Measurements from ENCODE around the gene GATAD2A.

Gene GATAD2A

DNA sequence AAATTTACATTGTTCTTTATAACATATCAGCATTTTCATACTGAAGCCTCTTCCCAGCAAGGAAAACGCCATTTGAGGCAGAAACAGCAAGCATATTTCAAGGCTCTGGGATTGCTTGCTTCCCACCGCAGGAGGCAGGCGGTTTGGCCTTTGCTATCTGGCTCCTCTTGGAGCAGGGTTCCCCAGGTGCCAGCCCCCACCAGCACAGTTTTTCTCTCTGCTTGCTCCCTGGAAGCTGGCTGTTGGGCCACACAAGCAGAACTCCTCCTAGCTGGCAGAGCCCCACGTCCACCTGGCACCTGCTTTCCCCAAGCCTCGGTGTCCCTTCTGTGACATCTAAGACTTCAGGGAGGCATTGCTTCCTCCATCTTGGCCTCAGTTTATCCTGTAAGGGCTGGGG lies 16.7 kb downstream of the GATAD2A start:
- DNase-seq = no peak

- DNase-seq = no peak
Measured at GRCh38 chr19:19423322-19423721, 17.8 kb downstream of the GATAD2A start.

- no peak for DNase-seq
Measured at GRCh38 chr19:19425170-19425875, 19.8 kb downstream of the GATAD2A start.

DNA sequence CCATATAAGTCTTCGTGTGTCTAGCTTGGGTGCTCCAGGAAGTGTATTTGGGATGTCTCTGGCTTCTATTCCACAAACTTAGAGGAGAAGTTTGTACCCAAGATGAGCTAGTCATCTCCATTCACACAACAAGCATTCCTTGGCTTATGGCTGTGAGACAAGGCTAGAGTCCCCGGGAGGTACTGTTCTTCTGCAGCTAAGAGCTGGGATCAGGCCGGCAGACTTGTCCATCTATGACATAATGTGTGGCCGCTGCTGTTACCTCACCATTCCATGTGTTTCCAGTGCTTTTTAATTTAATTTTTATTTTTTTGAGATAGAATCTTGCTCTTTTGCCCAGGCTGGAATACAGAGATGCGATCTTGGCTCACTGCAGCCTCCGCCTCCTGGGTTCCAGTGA lies 20.7 kb downstream of the GATAD2A start:
- no peak for DNase-seq

GRCh38 chr19:19426799-19427198 lies 21.3 kb downstream of the GATAD2A start:
- no peak for DNase-seq

GRCh38 chr19:19427302-19427701 lies 21.8 kb downstream of the GATAD2A start:
- DNase-seq = no peak

GRCh38 chr19:19427944-19428343 lies 22.5 kb downstream of the GATAD2A start:
- DNase-seq = no peak

DNA sequence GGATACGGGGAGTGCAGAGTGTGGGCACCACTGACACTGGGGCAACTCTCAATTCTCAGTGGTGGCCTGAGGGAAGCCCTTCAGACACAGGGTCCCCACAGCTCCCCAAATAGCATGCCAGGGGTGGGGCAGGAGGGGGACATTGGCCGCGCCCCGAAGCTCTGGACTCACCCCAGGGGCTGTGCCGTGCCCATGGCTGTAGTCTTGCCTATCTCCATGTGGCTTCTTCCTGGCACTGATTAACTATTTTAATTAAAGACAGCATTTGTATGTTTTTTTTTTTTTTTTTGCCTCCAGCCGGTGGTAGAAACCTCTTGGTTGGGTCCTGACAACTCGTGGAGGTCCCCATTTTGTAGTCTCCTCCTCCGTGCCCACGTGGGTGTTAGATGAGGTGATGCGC lies 23.3 kb downstream of the GATAD2A start:
- DNase-seq = no peak

GRCh38 chr19:19429361-19429760 lies 23.9 kb downstream of the GATAD2A start:
- DNase-seq = no peak

DNA sequence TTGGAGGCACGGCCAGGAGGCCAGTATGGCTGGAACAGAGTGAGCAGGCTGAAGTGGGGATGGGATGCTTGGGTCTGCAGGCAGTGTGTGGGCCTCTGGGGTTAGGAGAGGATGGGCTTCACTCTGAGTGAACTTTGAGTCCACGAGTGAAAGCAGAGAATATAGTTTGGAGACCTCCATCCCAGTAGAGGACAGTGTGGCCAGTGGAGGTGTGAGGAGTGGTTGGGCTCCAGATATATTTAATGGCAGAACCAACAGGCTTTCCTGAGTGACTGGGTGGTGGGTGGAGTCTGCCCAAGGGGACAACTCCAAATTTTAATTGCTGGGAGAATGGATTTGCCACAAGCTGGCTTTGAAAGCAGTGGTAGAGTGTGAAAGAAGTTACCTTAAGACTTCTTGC lies 27.3 kb downstream of the GATAD2A start:
- DNase-seq = no peak

- DNase-seq = no peak
Measured at GRCh38 chr19:19433666-19434213, 28.3 kb downstream of the GATAD2A start.

DNA sequence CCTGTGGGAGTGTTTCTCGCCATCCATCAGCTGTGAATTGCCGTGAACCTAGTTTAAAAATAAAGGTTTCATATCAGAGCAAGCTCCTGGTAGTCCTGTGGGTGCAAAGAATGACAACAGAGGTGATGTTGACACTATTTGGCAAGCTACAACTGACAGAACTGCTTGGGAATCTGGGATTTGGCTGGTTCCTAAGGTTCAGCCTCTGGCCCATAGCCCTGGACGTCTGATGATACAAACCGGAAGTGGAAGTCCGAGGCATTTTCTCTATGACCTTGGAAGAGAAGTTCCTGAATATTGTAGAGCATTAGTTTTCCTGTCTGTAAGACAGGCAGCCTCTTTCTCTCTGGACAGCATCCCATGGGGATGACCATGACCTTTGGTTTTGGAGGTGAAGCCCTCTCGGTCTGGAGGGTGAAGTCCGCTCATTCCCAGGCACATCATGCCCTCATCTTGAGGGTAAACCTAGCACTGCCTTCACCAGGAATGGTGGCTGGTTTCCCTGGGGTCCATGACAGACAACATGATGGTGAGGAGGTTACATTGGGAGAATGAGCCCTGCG lies 29.1 kb downstream of the GATAD2A start:
- no peak for DNase-seq

GRCh38 chr19:19436137-19436691 lies 30.7 kb downstream of the GATAD2A start:
- no peak for DNase-seq

GRCh38 chr19:19438366-19439175 lies 33.1 kb downstream of the GATAD2A start:
- DNase-seq = no peak

GRCh38 chr19:19439176-19439482 lies 33.7 kb downstream of the GATAD2A start:
- no peak for DNase-seq

GRCh38 chr19:19443283-19443682 lies 37.8 kb downstream of the GATAD2A start:
- DNase-seq = no peak

GRCh38 chr19:19443902-19444680 lies 38.6 kb downstream of the GATAD2A start:
- DNase-seq = no peak

DNA sequence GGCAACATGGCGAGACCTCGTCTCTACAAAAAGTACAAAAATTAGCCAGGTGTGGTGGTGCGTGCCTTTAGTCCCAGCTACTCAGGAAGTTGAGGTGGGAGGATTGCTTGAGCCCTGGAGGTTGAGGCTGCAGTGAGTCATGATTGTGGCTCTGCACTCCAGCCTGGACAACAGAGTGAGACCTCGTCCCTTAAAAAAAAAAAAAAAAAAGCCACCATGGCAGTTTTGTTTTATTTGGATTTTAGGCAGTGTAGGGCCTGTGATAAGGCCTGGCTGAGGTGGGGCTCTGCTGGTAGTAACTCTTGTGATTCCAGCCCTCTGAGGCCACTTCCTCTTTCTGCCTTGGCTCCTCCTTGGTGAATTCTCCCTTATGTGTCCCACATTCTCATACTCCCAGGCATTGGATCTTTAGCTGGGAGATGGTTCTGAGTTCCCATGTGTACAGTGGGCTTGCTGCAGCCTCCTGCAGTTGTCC lies 39.2 kb downstream of the GATAD2A start:
- no peak for DNase-seq

- no peak for DNase-seq
Measured at GRCh38 chr19:19445288-19445687, 39.8 kb downstream of the GATAD2A start.

DNA sequence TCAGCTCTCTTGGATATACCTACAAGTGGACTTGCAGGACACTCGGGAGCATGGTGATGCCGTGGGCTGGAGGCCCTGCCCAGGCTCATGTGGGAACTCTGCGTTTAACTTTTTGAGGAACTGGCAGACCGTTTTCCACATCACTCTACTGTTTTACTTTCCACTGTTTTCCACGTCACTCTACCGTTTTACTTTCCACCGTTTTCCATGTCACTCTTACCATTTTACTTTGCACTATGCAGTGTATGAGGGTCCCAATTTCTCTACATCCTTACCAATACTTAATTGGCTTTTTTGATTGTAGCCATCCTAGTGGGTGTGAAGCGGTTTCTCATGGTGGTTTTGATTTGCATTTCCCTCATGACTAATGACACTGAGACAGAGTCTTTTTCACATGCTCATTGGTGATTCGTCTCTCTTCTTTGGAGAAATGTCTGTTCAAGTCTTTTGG lies 40.5 kb downstream of the GATAD2A start:
- no peak for DNase-seq

GRCh38 chr19:19446655-19447437 lies 41.4 kb downstream of the GATAD2A start:
- no peak for DNase-seq
